H4 (cell line): Measurements from ENCODE around the gene C6orf136. TPM values are rescaled to one million over a fixed set of nuclear protein-coding genes. Genes with fewer than 3 reads are reported as not detected.
A peak's percentile ranks its signal among the peaks of the same experiment; 100 is the strongest.

Experiments used
- DNase-seq: peaks from one replicate; pipeline ENCODE4 v3.0.0-alpha.2; 2015; ENCODE audit warnings: low spot score
- total RNA-seq: library from RNA; depleted of rRNA; stranded (reverse); fragments of >200 nt; shearing (Covaris generic); gene quantifications from 2 replicates; pipeline ENCODE4 v1.2.3, GENCODE V29; 2014

C6orf136 gene
- total RNA-seq, 1 experiment from 2014 or later = 6.0 TPM

GRCh38 chr6:30615958-30616810, 30.7 kb upstream of the C6orf136 start:
- DNase-seq = peak; percentile 54

GRCh38 chr6:30616811-30617564, 29.9 kb upstream of the C6orf136 start, which contains the start of gene PPP1R10:
Gene PPP1R10, minus strand, starts transcription at chr6:30617243. Its CDS starts 7,299 bp downstream, at chr6:30609944.
- peak; percentile 100 for DNase-seq

GRCh38 chr6:30617565-30618269, 29.2 kb upstream of the C6orf136 start, which contains the start of gene MRPS18B:
Gene MRPS18B, plus strand, starts transcription at chr6:30617840. Its CDS starts 26 bp downstream, at chr6:30617866.
- DNase-seq = peak; percentile 98

GRCh38 chr6:30618270-30618797, 28.6 kb upstream of the C6orf136 start:
- DNase-seq = no peak

- no peak for DNase-seq
Observed at GRCh38 chr6:30619561-30619960, 27.4 kb upstream of the C6orf136 start.

GRCh38 chr6:30625511-30625910, 21.4 kb upstream of the C6orf136 start:
- DNase-seq = no peak

- peak; percentile 76 for DNase-seq
Observed at GRCh38 chr6:30626484-30627366, 20.2 kb upstream of the C6orf136 start, which contains the start of gene ATAT1. Gene ATAT1, plus strand, starts transcription at chr6:30626874.

- no peak for DNase-seq
Observed at GRCh38 chr6:30635834-30636233, 11.1 kb upstream of the C6orf136 start.

GRCh38 chr6:30640481-30640880, 6.5 kb upstream of the C6orf136 start:
- no peak for DNase-seq

- no peak for DNase-seq
Observed at GRCh38 chr6:30641048-30641447, 5.9 kb upstream of the C6orf136 start.

- no peak for DNase-seq
Observed at GRCh38 chr6:30643656-30644055, 3.3 kb upstream of the C6orf136 start.

- DNase-seq = no peak
Observed at GRCh38 chr6:30644769-30645168, 2.2 kb upstream of the C6orf136 start.

- no peak for DNase-seq
Observed at GRCh38 chr6:30645989-30646388, 944 bp upstream of the C6orf136 start.

GRCh38 chr6:30647242-30648116, 546 bp downstream of the C6orf136 start:
- DNase-seq = peak; percentile 49

GRCh38 chr6:30651143-30651542, 4.2 kb downstream of the C6orf136 start:
- no peak for DNase-seq

GRCh38 chr6:30654798-30655742, 8.1 kb downstream of the C6orf136 start:
- no peak for DNase-seq

- no peak for DNase-seq
Observed at GRCh38 chr6:30655743-30656094, 8.8 kb downstream of the C6orf136 start.

- no peak for DNase-seq
Observed at GRCh38 chr6:30656513-30656912, 9.6 kb downstream of the C6orf136 start.

- DNase-seq = no peak
Observed at GRCh38 chr6:30657454-30657853, 10.5 kb downstream of the C6orf136 start.
